ENCODE measurements around the gene THSD7B.

The THSD7B gene

DNA sequence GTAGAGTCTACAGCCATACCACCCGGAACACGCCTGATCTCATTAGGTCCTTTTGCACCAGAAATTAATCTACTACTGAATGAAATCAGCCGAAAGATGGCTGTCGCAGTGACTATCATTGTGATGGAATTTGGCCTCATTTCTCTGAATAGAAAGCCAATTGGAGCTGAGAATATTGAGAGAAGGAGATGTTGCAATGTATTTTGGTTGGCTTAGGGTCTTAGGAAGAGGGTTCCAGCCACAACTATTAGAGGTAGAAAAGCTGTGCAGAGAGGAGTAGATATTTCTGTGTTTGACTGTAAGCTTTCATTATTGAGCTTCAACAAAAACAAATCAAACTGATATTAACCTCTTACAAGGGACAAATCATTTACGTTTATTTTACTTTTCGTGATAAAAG lies 98.1 kb downstream of the THSD7B start:
- Histone ChIP-seq H4K20me1 (ENCODE audit: insufficient read depth) (no peaks in the 10 kb centered on the region), H3K4me3 (IDR thresholded peaks at IDR 0.05; ENCODE audit: insufficient read depth, low read depth, low read length) (no peak overlapping the region), H3K9ac (no peak overlapping the region), H3K4me2 (no peak overlapping the region), H2AFZ (ENCODE audit: low read depth) (no peak overlapping the region), H3K79me2 (ENCODE audit: insufficient read depth, low read depth) (no peaks in the 10 kb centered on the region), H3K27ac (no peak overlapping the region), H3K36me3 (ENCODE audit: insufficient read depth) (no peaks in the 10 kb centered on the region), H3K4me1 (ENCODE audit: low read depth, poor library complexity, severe bottlenecking) (no peaks in the 10 kb centered on the region), H3K27me3 (ENCODE audit: insufficient read depth, low read depth) (no peaks in the 10 kb centered on the region)
- TF ChIP-seq, protein P1, sequence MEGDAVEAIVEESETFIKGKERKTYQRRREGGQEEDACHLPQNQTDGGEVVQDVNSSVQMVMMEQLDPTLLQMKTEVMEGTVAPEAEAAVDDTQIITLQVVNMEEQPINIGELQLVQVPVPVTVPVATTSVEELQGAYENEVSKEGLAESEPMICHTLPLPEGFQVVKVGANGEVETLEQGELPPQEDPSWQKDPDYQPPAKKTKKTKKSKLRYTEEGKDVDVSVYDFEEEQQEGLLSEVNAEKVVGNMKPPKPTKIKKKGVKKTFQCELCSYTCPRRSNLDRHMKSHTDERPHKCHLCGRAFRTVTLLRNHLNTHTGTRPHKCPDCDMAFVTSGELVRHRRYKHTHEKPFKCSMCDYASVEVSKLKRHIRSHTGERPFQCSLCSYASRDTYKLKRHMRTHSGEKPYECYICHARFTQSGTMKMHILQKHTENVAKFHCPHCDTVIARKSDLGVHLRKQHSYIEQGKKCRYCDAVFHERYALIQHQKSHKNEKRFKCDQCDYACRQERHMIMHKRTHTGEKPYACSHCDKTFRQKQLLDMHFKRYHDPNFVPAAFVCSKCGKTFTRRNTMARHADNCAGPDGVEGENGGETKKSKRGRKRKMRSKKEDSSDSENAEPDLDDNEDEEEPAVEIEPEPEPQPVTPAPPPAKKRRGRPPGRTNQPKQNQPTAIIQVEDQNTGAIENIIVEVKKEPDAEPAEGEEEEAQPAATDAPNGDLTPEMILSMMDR (conservative IDR thresholded peaks at IDR 0.05; ENCODE audit: low read depth, low read length) = no peak

DNA sequence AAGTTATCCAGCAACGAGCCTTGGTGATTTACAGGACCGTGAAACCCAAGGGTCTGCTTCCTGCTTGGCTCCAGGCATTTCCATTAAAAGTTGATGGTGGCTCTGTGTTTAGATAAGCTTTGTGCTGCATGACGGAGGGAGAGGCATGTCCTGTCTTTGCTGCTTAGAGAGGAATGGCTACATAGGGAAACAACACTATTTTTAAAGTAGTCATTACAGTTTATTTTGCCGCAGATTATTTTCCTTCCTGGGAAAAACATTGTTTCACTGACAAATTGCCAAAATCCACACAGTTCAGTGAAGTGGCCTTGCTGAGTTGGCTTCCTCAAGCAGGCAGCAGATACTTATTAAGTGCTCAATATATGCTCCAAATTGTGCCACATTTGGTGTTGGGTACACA lies 98.5 kb downstream of the THSD7B start:
- H3K4me3 ChIP-seq (IDR thresholded peaks at IDR 0.05; ENCODE audit: insufficient read depth, low read depth, low read length) = no peak overlapping the region
- H3K79me2 ChIP-seq (ENCODE audit: insufficient read depth, low read depth) = no peaks in the 10 kb centered on the region
- H3K27ac ChIP-seq = no peak overlapping the region
- H3K4me1 ChIP-seq (ENCODE audit: low read depth, poor library complexity, severe bottlenecking) = no peaks in the 10 kb centered on the region
- TF ChIP-seq, protein P1 (conservative IDR thresholded peaks at IDR 0.05; ENCODE audit: low read depth, low read length) = no peak
- H3K9ac ChIP-seq = no peak overlapping the region
- no peak overlapping the region for H3K4me2 ChIP-seq
- H4K20me1 ChIP-seq (ENCODE audit: insufficient read depth) = no peaks in the 10 kb centered on the region
- H3K27me3 ChIP-seq (ENCODE audit: insufficient read depth, low read depth) = no peaks in the 10 kb centered on the region
- no peak overlapping the region for H2AFZ ChIP-seq (ENCODE audit: low read depth)
- no peaks in the 10 kb centered on the region for H3K36me3 ChIP-seq (ENCODE audit: insufficient read depth)

- Histone ChIP-seq H3K36me3 (ENCODE audit: insufficient read depth) (no peaks in the 10 kb centered on the region), H3K79me2 (ENCODE audit: insufficient read depth, low read depth) (no peaks in the 10 kb centered on the region), H3K4me2 (no peak overlapping the region), H4K20me1 (ENCODE audit: insufficient read depth) (no peaks in the 10 kb centered on the region), H3K27me3 (ENCODE audit: insufficient read depth, low read depth) (no peaks in the 10 kb centered on the region), H3K9ac (no peak overlapping the region), H3K27ac (no peak overlapping the region), H2AFZ (ENCODE audit: low read depth) (no peak overlapping the region), H3K4me1 (ENCODE audit: low read depth, poor library complexity, severe bottlenecking) (no peaks in the 10 kb centered on the region), H3K4me3 (IDR thresholded peaks at IDR 0.05; ENCODE audit: insufficient read depth, low read depth, low read length) (no peak overlapping the region)
- TF ChIP-seq, protein P1 (conservative IDR thresholded peaks at IDR 0.05; ENCODE audit: low read depth, low read length) = no peak
Measured at GRCh38 chr2:136871424-136871823, 106.1 kb downstream of the THSD7B start.

DNA sequence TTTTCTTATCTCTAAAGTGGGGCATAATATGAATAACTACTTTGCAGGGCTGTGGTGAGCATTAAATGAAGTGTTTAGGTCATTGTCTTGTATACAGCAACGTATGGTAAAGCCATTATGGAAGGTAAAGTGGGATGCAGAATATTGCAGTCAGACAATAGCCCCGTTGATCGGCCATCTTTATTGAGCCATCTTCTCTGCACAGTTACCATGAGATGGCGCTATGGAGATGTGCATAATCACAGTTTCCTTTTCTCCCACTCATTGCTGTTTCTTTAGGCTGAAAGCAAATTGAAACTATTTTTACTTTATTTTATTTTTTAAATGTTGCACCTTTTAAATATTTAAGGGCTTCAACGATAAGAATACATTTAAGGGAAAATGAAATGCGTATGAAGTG lies 108.9 kb downstream of the THSD7B start:
- Histone ChIP-seq H3K79me2 (ENCODE audit: insufficient read depth, low read depth) (no peaks in the 10 kb centered on the region), H3K9ac (no peak overlapping the region), H3K4me2 (no peak overlapping the region), H3K4me3 (IDR thresholded peaks at IDR 0.05; ENCODE audit: insufficient read depth, low read depth, low read length) (no peak overlapping the region), H3K27ac (no peak overlapping the region), H3K4me1 (ENCODE audit: low read depth, poor library complexity, severe bottlenecking) (no peaks in the 10 kb centered on the region), H3K27me3 (ENCODE audit: insufficient read depth, low read depth) (no peaks in the 10 kb centered on the region), H4K20me1 (ENCODE audit: insufficient read depth) (no peaks in the 10 kb centered on the region), H3K36me3 (ENCODE audit: insufficient read depth) (no peaks in the 10 kb centered on the region), H2AFZ (ENCODE audit: low read depth) (no peak overlapping the region)
- TF ChIP-seq, protein P1 (conservative IDR thresholded peaks at IDR 0.05; ENCODE audit: low read depth, low read length) = no peak

Data from KMS-11 (cell line).